Stimulated activated CD4-positive, alpha-beta T cell treated with anti-CD3 and anti-CD28 coated beads, Interleukin-2, amount 100 ng/mL, for 48 hours (primary cell): ENCODE measurements around the gene TTC7B.

ENCODE experiments used
- DNase-seq, 2 donors: peaks; one replicate each; pipeline ENCODE4 v3.0.0-alpha.2; 2020

The TTC7B gene

GRCh38 chr14:90805084-90805391 is 11.2 kb downstream of the TTC7B start:
- DNase-seq: no peak

GRCh38 chr14:90804292-90805083 is 11.7 kb downstream of the TTC7B start:
- DNase-seq: no peak

DNA sequence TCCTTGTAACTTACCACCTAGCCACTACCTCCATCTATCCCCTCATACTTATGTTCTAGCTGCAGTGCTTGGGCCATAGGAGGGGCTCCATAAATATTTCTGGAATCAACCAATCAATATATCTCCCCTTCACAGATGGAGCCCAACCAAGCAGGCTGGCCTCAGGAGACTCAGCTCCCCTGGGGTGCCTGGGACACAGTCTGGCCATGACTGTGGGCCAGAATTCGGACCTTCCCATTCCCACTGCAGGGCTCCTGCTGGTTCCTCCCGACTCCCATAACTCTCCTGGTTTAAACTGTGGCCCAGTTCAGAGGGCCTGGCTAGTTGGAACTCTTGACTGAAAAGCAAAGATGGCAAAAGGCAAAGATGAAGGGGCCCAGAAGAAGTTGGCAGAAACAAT is 13.0 kb downstream of the TTC7B start:
- no peak for DNase-seq

DNA sequence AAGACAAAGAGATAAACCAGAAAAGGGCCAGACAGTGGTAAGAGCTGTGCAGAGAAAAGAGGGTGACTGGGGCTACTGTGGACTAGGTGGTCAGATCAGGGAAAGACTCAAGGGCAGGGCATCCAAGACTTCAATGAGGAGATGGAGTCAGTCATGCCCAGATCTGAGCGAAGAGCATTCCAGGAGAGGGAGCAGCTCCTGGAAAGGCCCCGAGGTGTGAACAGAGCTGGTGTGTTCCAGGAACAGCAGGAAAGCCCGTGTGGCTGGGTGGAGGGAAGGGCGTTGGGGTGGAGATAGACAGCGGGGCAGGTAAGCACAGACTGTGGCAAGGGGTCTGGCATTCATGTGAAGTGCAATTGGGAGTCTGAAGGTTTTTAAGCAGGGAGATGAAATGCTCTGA is 16.8 kb downstream of the TTC7B start:
- no peak for DNase-seq

DNA sequence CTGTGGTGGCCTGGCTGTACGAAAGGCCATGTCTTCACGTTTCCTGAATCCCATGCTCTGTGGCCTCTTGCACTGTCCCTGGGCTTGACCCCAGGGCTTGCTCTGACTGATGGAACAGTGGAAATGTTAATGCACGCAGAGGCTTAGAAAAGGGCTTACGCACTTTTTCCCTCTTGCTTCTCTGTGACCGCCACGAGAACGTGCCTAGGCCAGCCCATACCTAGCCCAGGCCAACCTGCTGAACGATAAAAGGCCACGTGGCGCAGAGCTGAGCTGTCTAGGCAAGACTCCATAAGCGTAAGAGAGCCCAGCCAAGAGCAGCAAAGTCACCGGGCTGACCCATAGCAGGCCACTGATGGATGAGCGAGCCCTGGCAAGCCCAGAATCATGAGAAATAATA is 18.3 kb downstream of the TTC7B start:
- no peak for DNase-seq

DNA sequence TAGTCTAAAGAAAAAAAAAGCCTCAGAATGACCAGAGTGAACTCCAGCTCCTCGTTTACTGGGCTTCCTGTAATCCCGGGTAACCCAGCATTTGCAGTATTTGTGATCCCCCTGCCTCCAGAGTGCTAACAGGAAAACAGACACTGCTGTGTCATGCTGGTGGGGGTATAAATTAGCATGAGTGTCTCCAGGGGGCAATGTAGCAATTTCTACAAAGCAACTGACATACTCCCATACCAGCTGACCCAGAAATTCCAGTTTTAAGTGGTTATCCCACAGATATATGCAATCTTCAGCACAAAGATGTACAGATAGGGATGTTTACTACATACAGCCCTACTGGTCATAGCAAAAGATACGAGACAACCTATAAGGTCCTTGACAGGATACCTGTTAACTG is 18.8 kb downstream of the TTC7B start:
- no peak for DNase-seq

GRCh38 chr14:90796329-90796728 is 19.9 kb downstream of the TTC7B start:
- no peak for DNase-seq

- no peak for DNase-seq
Observed at GRCh38 chr14:90795744-90796143, 20.5 kb downstream of the TTC7B start.

GRCh38 chr14:90791486-90791885 is 24.7 kb downstream of the TTC7B start:
- no peak for DNase-seq

DNA sequence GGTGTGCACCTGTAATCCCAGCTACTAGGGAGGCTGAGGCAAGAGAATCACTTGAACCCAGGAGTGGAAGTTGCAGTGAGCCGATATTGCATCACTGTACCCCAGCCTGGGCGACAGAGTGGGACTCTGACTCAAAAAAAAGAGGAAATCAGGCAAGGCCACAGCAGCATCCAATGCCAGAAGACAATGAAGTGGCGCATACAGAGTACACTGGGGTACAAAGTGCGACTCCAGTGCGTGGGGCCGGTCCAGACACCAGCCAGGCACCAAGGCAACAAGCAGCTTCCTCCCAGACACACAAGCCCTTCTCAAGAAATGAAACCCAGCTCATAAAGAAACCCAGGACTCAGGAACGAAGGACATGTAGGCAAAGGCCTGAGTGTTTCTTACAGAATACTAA is 28.2 kb downstream of the TTC7B start:
- DNase-seq: no peak

DNA sequence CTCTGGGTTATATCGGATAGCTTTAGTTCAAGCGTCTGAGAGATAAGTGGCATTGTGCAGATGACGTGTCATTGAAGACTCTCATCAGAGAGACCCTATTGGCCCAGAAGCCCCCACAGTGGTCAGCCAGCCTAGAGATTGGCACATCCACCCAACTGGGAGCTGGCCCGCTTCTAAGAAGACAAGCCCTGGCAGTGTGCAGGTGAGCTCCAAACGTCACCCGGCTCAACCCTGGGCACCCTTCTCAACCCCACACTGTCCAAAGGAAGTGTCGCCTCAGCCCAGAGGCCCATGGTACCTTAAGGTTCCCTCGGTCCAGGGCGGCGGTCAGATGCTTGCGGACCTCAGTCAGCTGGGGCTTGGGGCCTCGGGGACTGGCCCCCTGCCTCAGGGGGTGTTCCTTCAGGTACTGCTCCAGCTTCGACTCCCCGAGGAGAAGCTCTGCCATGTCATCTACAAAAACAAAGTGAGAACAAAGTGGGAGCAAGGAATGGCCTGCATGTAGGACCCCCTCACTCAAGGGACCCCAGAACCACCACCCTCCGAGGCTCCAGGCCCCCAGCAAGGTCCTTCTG is 30.3 kb downstream of the TTC7B start:
- no peak for DNase-seq

- DNase-seq: no peak
Observed at GRCh38 chr14:90785471-90785870, 30.8 kb downstream of the TTC7B start.

DNA sequence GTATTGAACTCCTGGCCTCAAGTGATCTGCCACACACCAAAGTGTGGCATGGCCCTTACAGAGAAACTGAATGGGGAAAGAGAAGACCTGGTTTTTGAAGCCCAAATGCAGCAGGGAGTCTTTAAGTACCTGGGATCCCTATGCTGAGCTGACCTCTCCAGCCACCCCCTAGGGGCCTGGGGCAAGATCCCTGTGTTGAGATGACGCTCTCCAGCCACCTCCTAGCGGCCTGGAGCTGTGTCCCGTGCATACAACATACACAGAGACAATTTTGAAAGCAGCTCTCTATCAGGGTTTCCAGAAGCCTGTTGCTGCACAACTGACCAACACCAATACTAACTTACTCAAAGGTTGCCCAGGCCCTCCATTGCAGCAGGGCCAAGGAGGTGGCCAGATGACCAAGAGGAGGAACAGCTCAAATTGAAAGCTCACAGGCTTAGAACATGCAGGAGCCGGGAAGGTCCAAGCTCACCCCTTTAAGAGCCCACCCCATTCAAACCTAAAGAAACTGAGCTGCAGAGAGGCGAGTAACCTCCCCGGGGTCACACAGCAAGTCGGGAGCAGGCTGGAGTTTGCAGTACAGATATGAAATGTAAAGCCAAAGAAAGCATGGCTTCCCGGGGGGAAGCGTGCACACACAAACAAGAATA is 31.5 kb downstream of the TTC7B start:
- no peak for DNase-seq

- DNase-seq: no peak
Observed at GRCh38 chr14:90783344-90783743, 32.9 kb downstream of the TTC7B start.

DNA sequence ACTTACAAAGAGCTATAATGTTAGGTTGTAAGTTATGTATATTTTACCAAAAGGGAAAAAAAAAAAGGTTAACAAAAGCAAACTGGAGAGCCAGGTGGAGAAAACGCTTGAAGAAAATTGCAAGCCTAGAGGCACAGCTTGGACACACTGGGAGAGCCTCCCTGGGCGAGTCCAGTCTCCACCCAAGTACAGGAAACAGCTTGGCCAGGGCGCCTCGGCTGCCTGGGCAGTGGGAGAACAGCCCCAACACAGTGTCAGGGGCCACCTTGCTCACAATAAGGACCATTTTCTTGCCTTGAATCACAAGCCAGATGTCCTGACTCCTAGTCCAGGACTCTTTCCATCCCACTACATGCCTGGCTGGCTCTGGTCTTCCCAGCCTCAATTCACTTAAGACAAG is 33.3 kb downstream of the TTC7B start:
- DNase-seq: no peak

DNA sequence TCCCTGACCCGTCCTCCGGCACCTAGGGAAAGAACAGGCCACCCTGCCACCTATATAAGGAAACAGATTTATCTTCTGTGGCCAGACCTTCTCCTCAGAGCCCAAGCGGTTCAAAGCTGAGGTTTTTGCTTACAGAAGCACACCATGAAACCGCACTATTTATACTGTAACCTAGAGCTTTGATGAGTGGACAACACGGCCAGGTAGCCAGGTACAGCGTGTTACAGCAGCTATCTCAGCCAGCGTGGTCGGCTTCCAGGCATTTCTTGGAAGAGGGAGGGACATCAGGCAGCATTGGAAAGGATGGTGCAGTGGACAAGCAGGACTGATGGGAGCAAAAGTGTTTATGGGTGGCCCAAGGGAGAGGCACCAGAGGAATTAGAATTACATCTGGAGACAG is 34.4 kb downstream of the TTC7B start:
- DNase-seq: no peak

- DNase-seq: no peak
Observed at GRCh38 chr14:90781344-90781761, 34.9 kb downstream of the TTC7B start.

GRCh38 chr14:90780519-90780918 is 35.7 kb downstream of the TTC7B start:
- no peak for DNase-seq

GRCh38 chr14:90778571-90779255 is 37.5 kb downstream of the TTC7B start:
- DNase-seq: no peak

DNA sequence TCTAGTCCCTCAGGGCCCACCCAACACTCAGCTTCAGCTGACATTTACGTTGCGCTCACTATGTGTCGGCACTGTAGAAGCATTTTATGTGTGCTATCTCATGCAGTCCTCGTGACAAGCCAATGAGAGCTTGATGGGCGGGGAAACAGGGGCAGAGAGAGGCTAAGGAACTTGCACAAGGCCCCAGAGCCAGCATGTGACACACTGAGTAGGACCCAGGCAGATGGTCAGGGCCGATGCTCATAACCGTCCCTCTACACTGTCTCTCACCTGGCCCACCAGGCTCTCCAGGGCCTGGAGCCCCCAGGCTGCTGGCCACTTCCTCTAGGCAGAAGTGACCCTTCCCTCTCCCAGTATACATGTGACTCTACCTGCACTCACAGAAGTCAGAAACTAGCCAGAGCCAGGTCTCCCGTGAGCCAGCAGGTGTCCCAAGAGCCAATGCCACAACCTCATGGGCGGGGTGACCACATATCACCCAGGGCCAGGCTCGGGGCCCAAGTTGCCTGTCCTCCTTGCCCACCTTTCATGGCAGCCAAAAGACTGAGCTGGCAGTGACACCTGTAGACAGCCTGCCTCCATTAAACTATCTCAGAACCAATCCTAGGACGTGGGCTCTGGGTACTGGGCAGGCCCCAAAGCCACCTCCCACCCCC is 38.3 kb downstream of the TTC7B start:
- DNase-seq: no peak

DNA sequence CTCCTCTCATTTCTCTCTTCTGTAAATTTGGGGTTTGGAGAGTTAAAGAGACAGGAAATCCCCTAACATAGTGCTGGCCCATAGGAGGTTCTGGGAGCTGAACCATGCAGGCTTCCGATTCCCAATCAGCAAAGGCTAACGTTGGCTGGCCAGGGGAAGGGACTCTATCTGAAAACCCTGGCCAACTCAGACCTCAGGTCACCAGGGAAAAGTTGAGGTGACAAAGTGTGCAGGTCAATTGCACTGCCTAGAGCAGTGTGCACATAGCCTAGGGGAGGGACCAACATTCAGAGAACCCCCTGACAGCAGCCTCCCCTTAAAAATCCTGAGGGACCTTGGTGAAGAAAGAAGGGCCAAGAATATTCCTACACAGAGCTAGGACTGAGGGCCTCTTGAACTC is 38.9 kb downstream of the TTC7B start:
- DNase-seq: no peak

DNA sequence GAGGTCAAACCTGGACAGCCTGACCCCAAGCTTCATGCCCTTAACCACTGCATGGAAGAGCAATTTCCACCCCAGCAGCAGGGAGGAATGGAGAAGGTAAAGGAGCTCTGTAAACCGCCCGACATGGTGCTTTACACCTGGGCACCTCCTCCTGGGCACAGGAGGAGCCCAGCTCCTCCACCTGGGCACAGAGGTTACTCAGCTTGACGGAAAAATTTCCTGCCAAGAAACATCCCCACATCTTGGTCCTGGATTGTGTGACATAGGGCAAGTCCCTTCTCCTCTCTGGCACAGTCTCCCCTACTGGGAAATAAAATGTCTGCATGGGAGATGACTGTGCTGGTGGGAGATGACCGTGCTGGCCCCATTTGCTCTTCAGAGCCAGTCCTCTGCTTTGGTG is 40.8 kb downstream of the TTC7B start:
- no peak for DNase-seq

DNA sequence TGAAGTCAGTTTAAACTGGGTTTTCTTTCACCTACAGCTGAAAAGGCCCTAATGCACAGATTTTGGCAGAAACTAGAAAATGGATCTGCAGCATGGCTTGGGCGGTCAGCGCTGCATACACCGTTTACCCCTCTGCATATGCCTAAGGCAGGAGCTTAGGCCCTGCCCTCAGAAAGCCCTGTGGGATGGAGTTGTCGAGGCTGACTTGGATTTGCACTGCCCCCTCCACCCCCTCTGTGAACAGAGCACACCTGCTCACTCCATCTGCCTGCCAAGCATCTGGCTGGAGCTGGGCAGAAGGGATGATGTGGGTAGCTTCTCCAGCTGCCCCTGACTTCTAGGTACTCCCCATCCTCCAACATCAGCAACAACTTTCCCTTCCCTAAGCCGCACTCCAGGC is 41.9 kb downstream of the TTC7B start:
- DNase-seq: no peak
